Subcutaneous adipose tissue (tissue), 4 donors: ENCODE data around the gene CTNNB1. TPM values are rescaled to one million over a fixed set of nuclear protein-coding genes. Genes with fewer than 3 reads are reported as not detected.

ENCODE experiments used
- total RNA-seq, 4 donors: library from RNA; depleted of rRNA; stranded (reverse); fragments of >200 nt; gene quantifications; one replicate each; pipeline ENCODE4 v1.1.0, GENCODE V29; 2016
- TF ChIP-seq, protein P1 (sequence below): fragments of 450-650 bp; IDR thresholded peaks from one replicate; pipeline ENCODE4 v1.5.1; 2016; ENCODE audit warnings: low read depth, mild to moderate bottlenecking, control low read depth, antibody characterized with exemption, moderate library complexity

CTNNB1 gene
- total RNA-seq, 4 donors from 2014 or later = 234 to 450 (median 389) TPM

DNA sequence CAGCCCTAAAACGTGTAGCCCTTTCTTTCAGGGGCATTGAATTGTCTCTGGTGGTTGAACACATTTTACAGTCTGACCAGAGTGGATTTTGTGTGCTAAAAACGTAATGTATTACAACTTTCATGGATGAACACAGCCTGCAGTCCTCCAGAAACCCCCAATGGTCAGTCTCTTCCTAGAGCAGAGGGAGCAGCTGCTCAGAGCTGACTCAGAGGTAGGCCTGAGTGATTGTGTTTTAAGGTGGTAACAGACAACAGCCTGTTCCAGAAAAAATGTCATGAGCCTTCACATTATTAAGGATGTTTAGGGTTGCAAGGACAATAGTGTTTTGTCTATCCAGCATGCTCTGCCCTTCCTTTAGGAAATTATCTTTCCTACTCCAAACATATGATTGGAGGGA is 34.5 kb upstream of the CTNNB1 start:
- TF ChIP-seq, protein P1, sequence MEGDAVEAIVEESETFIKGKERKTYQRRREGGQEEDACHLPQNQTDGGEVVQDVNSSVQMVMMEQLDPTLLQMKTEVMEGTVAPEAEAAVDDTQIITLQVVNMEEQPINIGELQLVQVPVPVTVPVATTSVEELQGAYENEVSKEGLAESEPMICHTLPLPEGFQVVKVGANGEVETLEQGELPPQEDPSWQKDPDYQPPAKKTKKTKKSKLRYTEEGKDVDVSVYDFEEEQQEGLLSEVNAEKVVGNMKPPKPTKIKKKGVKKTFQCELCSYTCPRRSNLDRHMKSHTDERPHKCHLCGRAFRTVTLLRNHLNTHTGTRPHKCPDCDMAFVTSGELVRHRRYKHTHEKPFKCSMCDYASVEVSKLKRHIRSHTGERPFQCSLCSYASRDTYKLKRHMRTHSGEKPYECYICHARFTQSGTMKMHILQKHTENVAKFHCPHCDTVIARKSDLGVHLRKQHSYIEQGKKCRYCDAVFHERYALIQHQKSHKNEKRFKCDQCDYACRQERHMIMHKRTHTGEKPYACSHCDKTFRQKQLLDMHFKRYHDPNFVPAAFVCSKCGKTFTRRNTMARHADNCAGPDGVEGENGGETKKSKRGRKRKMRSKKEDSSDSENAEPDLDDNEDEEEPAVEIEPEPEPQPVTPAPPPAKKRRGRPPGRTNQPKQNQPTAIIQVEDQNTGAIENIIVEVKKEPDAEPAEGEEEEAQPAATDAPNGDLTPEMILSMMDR = no peak

DNA sequence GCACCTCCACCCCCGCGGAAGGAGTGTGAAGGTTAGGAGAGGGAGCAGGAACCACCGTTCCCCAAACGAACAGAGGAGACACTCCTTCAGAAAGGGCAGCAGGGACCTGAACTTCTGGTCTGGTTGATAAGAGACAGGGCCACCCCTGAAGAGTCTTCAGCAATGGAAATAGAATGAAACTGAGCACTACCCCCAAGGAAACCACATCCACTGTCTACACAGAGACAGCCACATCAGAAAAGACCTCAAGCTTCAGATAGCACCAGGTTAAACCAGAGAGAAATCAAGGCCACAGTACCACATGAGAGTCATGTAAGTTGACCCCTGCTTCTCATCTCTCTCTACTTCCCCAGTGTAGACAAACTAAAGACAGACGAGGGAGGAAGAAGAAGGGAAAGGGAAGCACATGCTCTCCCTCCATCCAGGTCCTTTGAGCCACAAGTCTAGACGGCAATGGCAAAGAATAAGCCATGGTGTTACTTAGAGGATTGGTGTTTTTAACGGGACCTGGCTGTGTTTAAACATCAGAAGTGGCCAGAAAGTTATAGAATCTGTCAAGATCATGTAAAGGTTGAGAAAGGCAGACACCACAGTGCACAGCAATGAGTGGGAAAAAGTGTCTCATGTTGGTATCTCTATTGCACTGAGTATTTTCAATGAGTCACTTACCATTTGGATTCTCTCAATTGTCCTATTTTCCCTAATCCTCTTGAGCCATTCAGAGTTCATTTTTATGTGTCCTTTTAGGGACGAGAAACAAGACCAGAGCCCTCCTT is 31.4 kb upstream of the CTNNB1 start:
- TF ChIP-seq, protein P1 = no peak

DNA sequence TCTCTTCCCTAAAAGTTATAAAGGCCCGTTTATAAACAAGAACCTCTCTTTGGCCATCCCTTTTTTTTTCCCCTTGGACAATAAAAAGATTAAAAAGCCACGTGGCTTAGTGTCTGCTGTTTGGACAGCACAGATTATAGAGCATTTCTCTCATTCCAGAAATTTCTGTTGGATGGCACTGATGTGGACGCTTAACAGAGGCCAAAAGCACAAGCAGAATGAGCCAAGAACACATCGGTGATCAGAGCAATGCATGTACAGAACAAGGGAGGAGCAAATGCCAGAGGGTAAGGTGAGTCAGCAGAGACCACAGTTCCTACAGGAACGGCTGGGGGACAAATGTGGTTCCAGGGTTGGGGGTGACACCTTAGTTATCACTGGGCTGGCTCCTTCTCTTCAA is 30.3 kb upstream of the CTNNB1 start:
- TF ChIP-seq, protein P1 = no peak

DNA sequence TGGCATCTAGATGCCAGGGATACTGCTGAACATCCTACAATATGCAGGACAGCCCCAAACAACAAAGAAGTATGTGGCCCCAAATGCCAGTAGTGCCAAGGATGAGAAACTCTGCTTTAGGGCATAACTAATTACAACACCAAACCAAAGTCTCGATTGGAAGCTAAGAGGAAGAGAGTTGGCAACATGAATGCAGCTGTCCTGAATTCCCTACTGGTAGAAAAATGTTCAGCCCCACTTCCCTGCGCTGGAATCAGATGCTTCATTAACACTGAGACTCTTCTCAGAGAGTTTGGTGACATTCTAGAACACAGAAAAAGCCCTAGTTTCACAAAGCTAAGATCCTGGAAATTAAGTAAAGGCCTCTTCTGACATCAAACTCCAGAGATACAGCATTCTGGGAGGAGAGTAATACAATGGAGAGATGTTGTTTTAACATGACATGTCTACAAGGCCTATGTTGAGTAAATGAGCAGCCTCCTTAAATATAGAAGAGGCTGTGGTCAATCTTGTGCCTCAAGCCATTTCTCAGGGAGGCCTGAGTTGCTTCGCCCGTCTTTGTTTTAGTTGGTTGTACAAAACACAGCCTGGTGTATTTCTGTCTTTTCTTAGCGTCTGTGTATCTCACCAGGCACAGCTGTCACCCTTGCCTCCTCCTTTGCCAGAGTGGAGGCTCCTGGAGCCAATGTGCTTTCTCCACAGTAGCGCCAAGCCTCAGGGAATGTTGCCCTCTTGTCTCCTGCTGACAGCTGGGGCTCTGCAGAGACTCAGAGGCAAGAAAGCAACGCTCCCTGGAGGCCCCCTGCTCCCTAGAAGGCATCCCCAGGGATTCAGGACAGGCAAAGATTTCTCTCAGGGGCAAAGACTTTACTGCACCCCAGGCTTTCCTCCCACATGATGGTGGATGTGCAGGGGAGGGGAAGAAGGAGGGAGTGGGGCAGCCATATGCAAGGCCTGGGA is 25.1 kb upstream of the CTNNB1 start:
- TF ChIP-seq, protein P1 = no peak

DNA sequence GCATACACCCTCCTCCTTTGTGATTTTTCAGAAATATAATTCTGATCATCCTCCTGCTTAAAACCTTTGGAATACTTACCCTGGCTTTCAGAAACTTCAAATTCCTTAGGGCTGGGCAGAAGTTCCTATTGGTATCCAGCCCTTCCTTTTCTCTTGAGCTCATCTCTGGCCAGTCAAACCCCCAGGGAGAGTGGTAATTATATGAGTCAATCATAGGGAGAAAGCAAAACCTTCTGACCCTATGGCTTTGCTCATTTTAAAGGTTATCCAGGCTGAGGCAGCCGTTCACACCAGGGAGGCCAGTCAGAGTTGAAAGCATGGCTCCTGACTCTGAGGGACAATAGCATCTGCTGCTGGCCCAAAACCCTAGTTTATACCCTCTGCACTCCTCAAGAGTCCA is 23.9 kb upstream of the CTNNB1 start:
- TF ChIP-seq, protein P1 = no peak

DNA sequence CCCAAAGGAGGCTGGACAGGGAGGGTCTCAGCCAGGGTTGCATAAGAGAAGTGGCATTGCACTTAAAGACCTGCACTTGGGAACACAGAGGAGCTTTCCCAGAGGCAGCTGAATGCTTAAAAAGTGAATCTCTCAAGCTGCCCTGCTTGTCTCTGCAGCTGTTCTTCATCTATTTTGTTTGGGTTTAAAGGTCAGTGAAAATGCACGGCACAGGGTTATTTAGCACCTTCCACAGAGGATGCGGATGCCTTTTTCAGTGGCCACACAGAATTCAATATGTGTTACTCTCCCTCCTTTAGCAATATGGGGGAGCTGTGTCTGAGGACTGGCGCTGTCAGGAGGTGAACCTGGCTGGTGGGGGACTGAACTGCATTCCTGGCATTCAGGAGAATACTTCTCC is 22.7 kb upstream of the CTNNB1 start:
- TF ChIP-seq, protein P1 = no peak

DNA sequence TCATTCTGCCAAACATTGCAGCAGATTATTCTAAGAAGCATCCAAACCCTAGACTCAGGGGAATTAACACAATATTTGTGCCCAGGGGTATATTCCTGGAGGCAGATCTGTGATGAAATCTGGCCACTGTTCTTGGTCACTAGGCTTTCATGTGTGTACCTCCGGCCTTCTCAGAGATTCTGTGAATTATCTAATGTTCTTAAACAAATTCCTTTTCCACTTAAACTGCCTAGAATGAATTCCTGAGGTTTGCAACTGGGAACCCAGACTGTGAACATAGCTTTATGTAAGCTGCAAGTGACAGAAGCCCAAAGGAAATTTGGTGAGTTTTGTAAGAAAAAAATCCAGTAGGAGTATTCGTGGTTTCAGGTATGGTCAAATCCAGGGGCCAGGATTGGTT is 20.7 kb upstream of the CTNNB1 start:
- TF ChIP-seq, protein P1 = no peak
